Astrocyte of the hippocampus (primary cell): ENCODE data around the gene CISD3.
A peak's percentile ranks its signal among the peaks of the same experiment; 100 is the strongest.

Experiments used
- DNase-seq: peaks from one replicate; pipeline ENCODE4 v3.0.0; 2011; ENCODE audit warnings: low read depth, low spot score

The CISD3 gene

GRCh38 chr17:38729886-38730525, at the start of gene CISD3:
Gene CISD3, plus strand, starts transcription at chr17:38730341. Its CDS starts 18 bp downstream, at chr17:38730359.
- peak; percentile 92 for DNase-seq

- DNase-seq, result no peak
Measured at GRCh38 chr17:38681096-38681495, 49.0 kb upstream of the CISD3 start.

- no peak for DNase-seq
Measured at GRCh38 chr17:38685491-38685890, 44.6 kb upstream of the CISD3 start.

GRCh38 chr17:38687286-38687685, 42.9 kb upstream of the CISD3 start:
- no peak for DNase-seq

GRCh38 chr17:38690386-38690785, 39.8 kb upstream of the CISD3 start:
- no peak for DNase-seq

- DNase-seq, result no peak
Measured at GRCh38 chr17:38691154-38691553, 39.0 kb upstream of the CISD3 start.

- DNase-seq, result peak; percentile 22
Measured at GRCh38 chr17:38693700-38694329, 36.3 kb upstream of the CISD3 start.

GRCh38 chr17:38697061-38697820, 32.9 kb upstream of the CISD3 start:
- DNase-seq, result no peak

- DNase-seq, result no peak
Measured at GRCh38 chr17:38698760-38699159, 31.4 kb upstream of the CISD3 start.

- DNase-seq, result peak; percentile 29
Measured at GRCh38 chr17:38701504-38702165, 28.5 kb upstream of the CISD3 start.

GRCh38 chr17:38702166-38702915, 27.8 kb upstream of the CISD3 start:
- peak; percentile 95 for DNase-seq

GRCh38 chr17:38702916-38703741, 27.0 kb upstream of the CISD3 start:
- DNase-seq, result no peak

GRCh38 chr17:38703742-38704605, 26.2 kb upstream of the CISD3 start:
- DNase-seq, result peak; percentile 53

GRCh38 chr17:38704606-38705522, 25.3 kb upstream of the CISD3 start, which contains the start of gene MLLT6:
Gene MLLT6, plus strand, starts transcription at chr17:38705273. Its CDS starts 360 bp downstream, at chr17:38705633.
- peak; percentile 92 for DNase-seq

- peak; percentile 34 for DNase-seq
Measured at GRCh38 chr17:38705523-38705802, 24.7 kb upstream of the CISD3 start.

- DNase-seq, result peak; percentile 46
Measured at GRCh38 chr17:38705803-38706504, 24.2 kb upstream of the CISD3 start.

GRCh38 chr17:38706505-38707216, 23.5 kb upstream of the CISD3 start:
- no peak for DNase-seq
